BJ (cell line): ENCODE measurements around the gene SLC22A5. TPM values are rescaled to one million over a fixed set of nuclear protein-coding genes. Genes with fewer than 3 reads are reported as not detected.

ENCODE experiments used
- CTCF ChIA-PET: fragments of 350-600 bp; formaldehyde crosslinking; extraction: SDS; loops from one replicate; lab custom pipeline; 2021; ENCODE audit warnings: antibody characterized with exemption, inconsistent platforms; lab: Yijun Ruan, JAX
- POLR2A ChIA-PET: fragments of 300-600 bp; sonication (Branson Sonifier 250); formaldehyde crosslinking; extraction: SDS; loops from one replicate; lab custom pipeline; 2021; ENCODE audit warnings: antibody characterized with exemption; lab: Charles Lee
- DNase-seq: peaks from one replicate; pipeline ENCODE4 v3.0.0-alpha.2; 2011; ENCODE audit warnings: low read depth
- H3K27me3 ChIP-seq: 2 replicates; pipeline ENCODE4 v1.6.0; 2011; ENCODE audit warnings: low read length; ENCODE audit not compliant: control insufficient read depth, insufficient read depth
- H3K36me3 ChIP-seq: 2 replicates; pipeline ENCODE4 v1.5.1; 2011; ENCODE audit warnings: low read length; ENCODE audit not compliant: control insufficient read depth, insufficient read depth
- H3K4me3 ChIP-seq: 2 replicates; pipeline ENCODE4 v1.5.1; 2011; ENCODE audit warnings: low read depth, mild to moderate bottlenecking, control low read depth, low read length
- CTCF ChIP-seq: IDR thresholded peaks from 2 replicates; pipeline ENCODE4 v1.5.1; 2011; ENCODE audit warnings: low read depth, mild to moderate bottlenecking, control low read depth, inconsistent platforms, low read length, moderate library complexity; ENCODE audit not compliant: insufficient read depth
- polyA minus RNA-seq: library from RNA; depleted of rRNA, polyadenylated mRNA; stranded (reverse); fragments of >200 nt; gene quantifications from 2 replicates; pipeline ENCODE4 v1.2.3, GENCODE V29; 2011; rRNA and poly(A)+ RNA removed
- polyA plus RNA-seq: library from polyadenylated mRNA; depleted of rRNA; stranded (reverse); fragments of >200 nt; gene quantifications from 2 replicates; pipeline ENCODE4 v1.2.3, GENCODE V29; 2011; rRNA removed

Gene SLC22A5
- 9.3 and 13.8 TPM in 2 replicates for polyA plus RNA-seq
- polyA minus RNA-seq = 7.4 and 18.1 TPM in 2 replicates

GRCh38 chr5:132369474-132370180, at the start of gene SLC22A5:
SLC22A5 (plus strand) TSS chr5:132369710; CDS start chr5:132369973, 263 bp downstream.
- Histone ChIP-seq H3K4me3 (peak within 1 kb of the TSS; percentile 59), H3K27me3 (no peaks in the 10 kb centered on the region), H3K36me3 (no peaks in the 10 kb centered on the region)
- CTCF ChIA-PET = interaction anchor here (0.6 to 2.0 kb wide), 8 partner anchors 39 to 370 kb away, joined by 3 to 8 read pairs (median 4); partner anchors contain the start of gene SLC22A4
- DNase-seq = no peak
- POLR2A ChIA-PET = interaction anchor here (0.5 to 0.7 kb wide), 3 partner anchors 105 to 590 kb away, joined by 3 to 5 read pairs (median 4); no protein-coding TSS in a partner anchor
- TF ChIP-seq CTCF = no peak

GRCh38 chr5:132319975-132320374, 49.5 kb upstream of the SLC22A5 start:
- no peak for DNase-seq
- Histone ChIP-seq H3K36me3 (peaks cover 5% of the 10 kb centered on the region), H3K27me3 (no peaks in the 10 kb centered on the region), H3K4me3 (no peak overlapping the region)
- ChIA-PET CTCF (no interaction called here), POLR2A (no interaction called here)
- no peak for TF ChIP-seq CTCF

GRCh38 chr5:132321109-132321721, 48.3 kb upstream of the SLC22A5 start:
- DNase-seq = no peak
- peaks cover 5% of the 10 kb centered on the region for H3K36me3 ChIP-seq
- ChIA-PET CTCF (interaction anchor here (1.4 to 1.7 kb wide), 2 partner anchors 12 to 49 kb away, joined by 4 to 6 read pairs; no protein-coding TSS in a partner anchor), POLR2A (no interaction called here)
- TF ChIP-seq CTCF = no peak
- H3K4me3 ChIP-seq = no peak overlapping the region
- H3K27me3 ChIP-seq = no peaks in the 10 kb centered on the region

GRCh38 chr5:132322266-132322665, 47.2 kb upstream of the SLC22A5 start:
- CTCF ChIA-PET = interaction anchor here (1.4 to 1.7 kb wide), 2 partner anchors 11 to 50 kb away, joined by 4 to 6 read pairs; no protein-coding TSS in a partner anchor
- POLR2A ChIA-PET = no interaction called here
- Histone ChIP-seq H3K27me3 (no peaks in the 10 kb centered on the region), H3K4me3 (no peak overlapping the region), H3K36me3 (peaks cover 5% of the 10 kb centered on the region)
- TF ChIP-seq CTCF = no peak
- no peak for DNase-seq

GRCh38 chr5:132323202-132323601, 46.3 kb upstream of the SLC22A5 start:
- DNase-seq = no peak
- no peak for TF ChIP-seq CTCF
- CTCF ChIA-PET = interaction anchor here (1.3 kb wide), 1 partner anchor 9 kb away, joined by 3 read pairs; no protein-coding TSS in a partner anchor
- POLR2A ChIA-PET = no interaction called here
- H3K36me3 ChIP-seq = peaks cover 7% of the 10 kb centered on the region
- H3K4me3 ChIP-seq = no peak overlapping the region
- no peaks in the 10 kb centered on the region for H3K27me3 ChIP-seq
